ENCODE measurements around the gene IGF2BP2. TPM values are rescaled to one million over a fixed set of nuclear protein-coding genes. Genes with fewer than 3 reads are reported as not detected.

Gene IGF2BP2
- total and polyA plus RNA-seq, 2 of the 13 experiments (the other 11 are each of a cell fraction or from before 2014, with no cell fraction given), result 6.5 to 46.0 TPM

- in situ Hi-C loops (cut with HindIII; ENCODE audit: extremely low pct_ligation_motif_present, low pct_unique_long_range_greater_than_20kb), result loop anchor here (10.0 kb wide), 1 partner anchor 253 kb away; no protein-coding TSS in a partner anchor
- no TSS peak for BruUV-seq (replicated peaks)
- 0 out of 4 replicates have a peak, but pooled peaks of 1 of the 2 experiments have one; percentile 19 for TF ChIP-seq POLR2A (IDR thresholded peaks at IDR 0.05; ENCODE audit: insufficient read depth in 1 of 2, low read depth in 2 of 2, low read length in 2 of 2)
- peak; percentile 63 for TF ChIP-seq RBM22 (optimal IDR thresholded peaks at IDR 0.05; ENCODE audit: low read length)
- peak; percentile 32; the same call in 1 of the 2 replicates for TF ChIP-seq POLR2AphosphoS5 (IDR thresholded peaks at IDR 0.05; ENCODE audit: low read depth, low read length)
- no peak for TF ChIP-seq ZNF34 (CRISPR knock-in tag; IDR thresholded peaks at IDR 0.05; ENCODE audit: borderline replicate concordance)
- no peak for TF ChIP-seq ZNF282 (IDR thresholded peaks at IDR 0.05; ENCODE audit: partially characterized antibody)
- peak; percentile 62 for TF ChIP-seq AGO2 (optimal IDR thresholded peaks at IDR 0.05; ENCODE audit: low read depth, low read length)
- FAIRE-seq, result no peak
- intact Hi-C loops (cut with micrococcal nuclease; ENCODE audit: unreplicated experiment), result no loop called here
- no peaks in the 10 kb centered on the region for H3K9me3 ChIP-seq (ENCODE audit: low read length)
- CTCF ChIA-PET (ENCODE audit: low intra/inter-chr PET ratio, low total read pairs), result no interaction called here
- no peaks in the 10 kb centered on the region for H3K27me3 ChIP-seq (ENCODE audit: control insufficient read depth in 1 of 2, insufficient read depth in 2 of 2, low read length in 2 of 2)
- no peak for DNase-seq (ENCODE audit: low spot score)
- no peak overlapping the region for H3K4me2 ChIP-seq (ENCODE audit: low read depth, low read length)
- no peak overlapping the region for H3K27ac ChIP-seq (ENCODE audit: extremely low read length, insufficient read depth, low read length)
- no peak for ATAC-seq
- H3K79me2 ChIP-seq (ENCODE audit: insufficient read depth, low read length), result no peaks in the 10 kb centered on the region
- H2AFZ ChIP-seq (ENCODE audit: low read length), result no peak overlapping the region
- no peak overlapping the region for H3K9ac ChIP-seq (ENCODE audit: insufficient read depth, low read depth, low read length)
- peaks cover 42 to 77% of the 10 kb centered on the region in 2 experiments for H3K36me3 ChIP-seq (replicated peaks in 1 of 2; ENCODE audit: control insufficient read depth in 1 of 2, insufficient read depth in 2 of 2, low read length in 2 of 2)
- POLR2A ChIA-PET, result no interaction called here
- 0 out of 2 replicates have a peak, but pooled peaks cover 3% of the 10 kb centered on the region for H4K20me1 ChIP-seq (ENCODE audit: insufficient read depth, low read length)
- H3K4me3 ChIP-seq (replicated peaks in 1 of 3; ENCODE audit: insufficient read depth in 1 of 3, low read depth in 2 of 3, low read length in 3 of 3), result no peak overlapping the region
- no CpG with 5 or more reads among the region's 9 CpGs for whole genome bisulfite sequencing (ENCODE audit: low lambda C conversion rate)
- no peaks in the 10 kb centered on the region for H3K4me1 ChIP-seq (ENCODE audit: insufficient read depth, low read length)
Observed at GRCh38 chr3:185651971-185652370, 172.9 kb downstream of the IGF2BP2 start.

- intact Hi-C loops (cut with micrococcal nuclease; ENCODE audit: unreplicated experiment), result no loop called here
- Histone ChIP-seq H3K79me2 (ENCODE audit: insufficient read depth, low read length) (no peaks in the 10 kb centered on the region), H3K27me3 (ENCODE audit: control insufficient read depth in 1 of 2, insufficient read depth in 2 of 2, low read length in 2 of 2) (no peaks in the 10 kb centered on the region), H3K9me3 (ENCODE audit: low read length) (no peaks in the 10 kb centered on the region), H4K20me1 (ENCODE audit: insufficient read depth, low read length) (0 out of 2 replicates have a peak, but pooled peaks cover 3% of the 10 kb centered on the region), H3K27ac (ENCODE audit: extremely low read length, insufficient read depth, low read length) (no peak overlapping the region), H3K4me1 (ENCODE audit: insufficient read depth, low read length) (no peaks in the 10 kb centered on the region), H3K9ac (ENCODE audit: insufficient read depth, low read depth, low read length) (no peak overlapping the region), H2AFZ (ENCODE audit: low read length) (no peak overlapping the region), H3K36me3 (replicated peaks in 1 of 2; ENCODE audit: control insufficient read depth in 1 of 2, insufficient read depth in 2 of 2, low read length in 2 of 2) (peaks cover 45 to 74% of the 10 kb centered on the region in 2 experiments), H3K4me3 (replicated peaks in 1 of 3; ENCODE audit: insufficient read depth in 1 of 3, low read depth in 2 of 3, low read length in 3 of 3) (no peak overlapping the region), H3K4me2 (ENCODE audit: low read depth, low read length) (no peak overlapping the region)
- FAIRE-seq (no peak), DNase-seq (ENCODE audit: low spot score) (no peak), ATAC-seq (no peak)
- no TSS peak for BruUV-seq (replicated peaks)
- POLR2A ChIA-PET, result no interaction called here
- in situ Hi-C loops (cut with HindIII; ENCODE audit: extremely low pct_ligation_motif_present, low pct_unique_long_range_greater_than_20kb), result no loop called here
- 97% methylated on average over 10 of the region's 10 CpGs for WGBS (ENCODE audit: low lambda C conversion rate)
- CTCF ChIA-PET (ENCODE audit: low intra/inter-chr PET ratio, low total read pairs), result no interaction called here
- TF ChIP-seq REPIN1 (CRISPR knock-in tag; IDR thresholded peaks at IDR 0.05; ENCODE audit: borderline replicate concordance, low read depth) (no peak), RBM22 (optimal IDR thresholded peaks at IDR 0.05; ENCODE audit: low read length) (peak; percentile 90), AGO2 (optimal IDR thresholded peaks at IDR 0.05; ENCODE audit: low read depth, low read length) (peak; percentile 63), KDM5B (CRISPR knock-in tag; IDR thresholded peaks at IDR 0.05; ENCODE audit: borderline replicate concordance) (no peak)
- TF ChIP-seq, protein P1, sequence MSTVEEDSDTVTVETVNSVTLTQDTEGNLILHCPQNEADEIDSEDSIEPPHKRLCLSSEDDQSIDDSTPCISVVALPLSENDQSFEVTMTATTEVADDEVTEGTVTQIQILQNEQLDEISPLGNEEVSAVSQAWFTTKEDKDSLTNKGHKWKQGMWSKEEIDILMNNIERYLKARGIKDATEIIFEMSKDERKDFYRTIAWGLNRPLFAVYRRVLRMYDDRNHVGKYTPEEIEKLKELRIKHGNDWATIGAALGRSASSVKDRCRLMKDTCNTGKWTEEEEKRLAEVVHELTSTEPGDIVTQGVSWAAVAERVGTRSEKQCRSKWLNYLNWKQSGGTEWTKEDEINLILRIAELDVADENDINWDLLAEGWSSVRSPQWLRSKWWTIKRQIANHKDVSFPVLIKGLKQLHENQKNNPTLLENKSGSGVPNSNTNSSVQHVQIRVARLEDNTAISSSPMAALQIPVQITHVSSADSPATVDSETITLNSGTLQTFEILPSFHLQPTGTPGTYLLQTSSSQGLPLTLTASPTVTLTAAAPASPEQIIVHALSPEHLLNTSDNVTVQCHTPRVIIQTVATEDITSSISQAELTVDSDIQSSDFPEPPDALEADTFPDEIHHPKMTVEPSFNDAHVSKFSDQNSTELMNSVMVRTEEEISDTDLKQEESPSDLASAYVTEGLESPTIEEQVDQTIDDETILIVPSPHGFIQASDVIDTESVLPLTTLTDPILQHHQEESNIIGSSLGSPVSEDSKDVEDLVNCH (CRISPR knock-in tag; IDR thresholded peaks at IDR 0.05), result no peak
Observed at GRCh38 chr3:185649414-185649813, 175.4 kb downstream of the IGF2BP2 start.
